Activated CD4-positive, alpha-beta T cell treated with anti-CD3 and anti-CD28 coated beads, Interleukin-2, amount 10 ng/mL, durations not matched to agents 24 days and 14 days (primary cell): ENCODE measurements around the gene PDGFC. TPM values are rescaled to one million over a fixed set of nuclear protein-coding genes. Genes with fewer than 3 reads are reported as not detected.

Experiments used
- DNase-seq: peaks from one replicate; pipeline ENCODE4 v3.0.0; 2022
- H3K27ac Mint-ChIP-seq: one replicate; pipeline ENCODE4 v1.8.0; 2022; ENCODE audit warnings: mild to moderate bottlenecking, mixed read lengths
- H3K27me3 Mint-ChIP-seq: one replicate; pipeline ENCODE4 v1.8.0; 2022; ENCODE audit warnings: mixed read lengths
- H3K36me3 Mint-ChIP-seq: one replicate; pipeline ENCODE4 v1.8.0; 2022; ENCODE audit warnings: low read depth, mild to moderate bottlenecking, mixed read lengths
- H3K4me1 Mint-ChIP-seq: one replicate; pipeline ENCODE4 v1.8.0; 2021; ENCODE audit warnings: mixed read lengths
- H3K4me3 Mint-ChIP-seq: one replicate; pipeline ENCODE4 v1.8.0; 2022; ENCODE audit warnings: mild to moderate bottlenecking, moderate library complexity, mixed read lengths
- H3K9me3 Mint-ChIP-seq: one replicate; pipeline ENCODE4 v1.8.0; 2021; ENCODE audit warnings: mixed read lengths
- intact Hi-C: fragments of 100-400 bp; cut with micrococcal nuclease; formaldehyde crosslinking; loops from one replicate; pipeline ENCODE4 v1.15.1; 2023
- total RNA-seq: library from RNA; stranded (reverse); gene quantifications from 2 replicates; pipeline ENCODE4 v1.2.3, GENCODE V29; 2022

Gene PDGFC
- total RNA-seq, 1 donor from 2014 or later: not detected

DNA sequence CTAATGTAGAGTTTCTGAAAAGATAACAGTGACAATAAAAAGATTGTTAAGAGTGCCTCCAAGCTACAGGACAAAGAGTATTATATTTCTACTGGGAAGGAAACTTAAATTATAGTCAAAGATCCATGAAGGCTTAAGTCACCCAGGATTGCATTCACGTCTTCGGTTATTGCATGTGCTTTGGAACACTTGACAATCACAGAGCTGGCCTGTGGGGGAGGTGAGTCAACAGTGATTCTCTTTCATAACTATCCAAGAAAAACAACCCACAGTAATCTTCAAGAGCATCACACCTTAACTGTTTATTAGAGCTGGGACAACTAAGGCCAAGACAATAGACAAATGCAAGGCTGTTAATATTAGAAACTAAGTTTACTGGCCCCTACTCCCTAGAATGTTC is 40.3 kb downstream of the PDGFC start:
- Mint-ChIP-seq H3K27me3 (no peaks in the 10 kb centered on the region), H3K4me1 (no peaks in the 10 kb centered on the region), H3K4me3 (no peak overlapping the region)

DNA sequence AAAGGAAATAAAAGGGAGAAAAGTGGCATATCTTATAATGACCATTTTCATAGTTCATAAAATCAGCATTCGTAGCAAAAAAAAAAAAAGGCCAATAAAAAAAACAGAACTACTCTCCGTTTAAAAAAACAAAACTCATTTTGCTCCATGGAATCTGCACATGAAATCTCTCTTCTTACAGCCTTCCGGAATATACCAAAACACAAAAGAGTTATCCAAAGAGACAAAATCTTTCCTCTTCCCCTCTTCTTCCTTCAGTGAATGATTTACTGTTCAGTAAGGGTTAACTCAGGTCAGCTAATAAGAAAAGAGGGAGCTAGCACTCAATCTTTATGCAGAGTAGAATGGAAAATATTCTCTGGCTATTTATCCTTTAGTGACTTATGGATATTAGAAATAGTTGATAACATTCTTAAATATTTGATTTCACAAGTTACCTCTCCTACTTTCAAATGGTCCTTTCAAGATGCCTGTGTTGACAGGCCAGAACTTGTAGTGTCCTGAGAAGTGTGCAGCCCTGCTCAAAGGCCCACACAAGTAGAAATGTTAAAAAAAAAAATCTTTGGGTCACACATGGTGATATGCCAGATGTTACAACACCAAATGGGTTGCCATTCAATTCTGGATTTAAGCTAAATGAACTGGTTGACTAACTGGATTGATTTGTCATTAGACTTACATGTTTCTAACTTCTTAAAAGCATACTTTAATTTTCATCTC is 42.1 kb downstream of the PDGFC start:
- Mint-ChIP-seq H3K36me3 (no peaks in the 10 kb centered on the region), H3K4me1 (no peaks in the 10 kb centered on the region), H3K27ac (no peak overlapping the region), H3K4me3 (no peak overlapping the region), H3K27me3 (no peaks in the 10 kb centered on the region), H3K9me3 (no peaks in the 10 kb centered on the region)
- DNase-seq: no peak
- intact Hi-C loops: no loop called here

More for the DNA sequence above, 40.3 kb downstream of the PDGFC start:
- intact Hi-C loops: no loop called here
- H3K27ac Mint-ChIP-seq: no peak overlapping the region
- no peaks in the 10 kb centered on the region for H3K9me3 Mint-ChIP-seq
- no peaks in the 10 kb centered on the region for H3K36me3 Mint-ChIP-seq
- DNase-seq: no peak

DNA sequence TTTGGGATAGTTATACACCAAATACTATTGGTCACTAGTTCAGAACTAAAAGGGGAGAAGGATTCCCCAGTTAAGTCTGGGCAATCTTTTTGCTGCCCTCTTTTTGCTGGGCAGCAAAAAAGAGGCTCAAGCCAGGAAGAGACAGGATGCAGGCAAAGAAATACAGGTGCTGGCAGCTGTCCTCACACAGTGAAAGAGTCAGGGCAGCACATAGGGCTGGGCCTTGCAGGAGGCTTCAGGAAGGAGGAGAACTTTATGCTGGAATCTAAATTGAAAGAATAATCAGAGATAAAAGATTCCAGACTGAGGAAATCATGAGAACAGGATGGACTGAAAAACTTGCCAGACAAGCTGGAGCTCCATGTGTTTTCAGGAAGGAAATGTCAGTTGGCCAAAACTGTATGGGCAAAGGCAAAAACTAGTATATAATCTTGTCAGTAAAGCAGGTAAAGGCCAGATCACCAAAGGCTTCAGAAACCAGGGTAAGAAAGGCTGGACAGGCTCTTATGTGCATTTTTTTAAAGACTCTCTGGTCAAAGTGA is 46.8 kb downstream of the PDGFC start:
- H3K4me1 Mint-ChIP-seq: no peaks in the 10 kb centered on the region
- no peak overlapping the region for H3K4me3 Mint-ChIP-seq
- intact Hi-C loops: no loop called here
- H3K9me3 Mint-ChIP-seq: peaks cover 2% of the 10 kb centered on the region
- no peaks in the 10 kb centered on the region for H3K36me3 Mint-ChIP-seq
- H3K27me3 Mint-ChIP-seq: no peaks in the 10 kb centered on the region
- H3K27ac Mint-ChIP-seq: no peak overlapping the region
- no peak for DNase-seq

DNA sequence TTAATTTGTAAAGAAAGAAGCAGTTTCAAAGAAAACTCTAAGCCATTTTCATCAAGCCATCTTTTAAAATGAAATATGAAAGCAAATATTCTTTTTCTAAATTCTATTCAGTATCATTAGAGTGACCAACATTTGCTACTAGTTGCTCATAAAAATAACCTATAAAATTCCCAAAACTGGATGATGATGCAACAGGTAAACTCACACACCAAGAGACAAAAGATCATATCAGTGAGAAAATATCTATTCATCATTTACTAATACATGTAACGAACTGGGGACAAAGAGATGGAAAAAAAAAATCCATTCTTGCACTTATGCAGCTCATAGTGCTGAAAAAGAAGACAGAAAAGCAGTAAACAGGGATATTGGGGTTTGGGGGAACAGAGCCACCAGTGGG is 48.1 kb downstream of the PDGFC start:
- no peaks in the 10 kb centered on the region for H3K4me1 Mint-ChIP-seq
- intact Hi-C loops: no loop called here
- no peak for DNase-seq
- H3K36me3 Mint-ChIP-seq: no peaks in the 10 kb centered on the region
- H3K9me3 Mint-ChIP-seq: peaks cover 3% of the 10 kb centered on the region
- no peak overlapping the region for H3K27ac Mint-ChIP-seq
- H3K4me3 Mint-ChIP-seq: no peak overlapping the region
- H3K27me3 Mint-ChIP-seq: no peaks in the 10 kb centered on the region

DNA sequence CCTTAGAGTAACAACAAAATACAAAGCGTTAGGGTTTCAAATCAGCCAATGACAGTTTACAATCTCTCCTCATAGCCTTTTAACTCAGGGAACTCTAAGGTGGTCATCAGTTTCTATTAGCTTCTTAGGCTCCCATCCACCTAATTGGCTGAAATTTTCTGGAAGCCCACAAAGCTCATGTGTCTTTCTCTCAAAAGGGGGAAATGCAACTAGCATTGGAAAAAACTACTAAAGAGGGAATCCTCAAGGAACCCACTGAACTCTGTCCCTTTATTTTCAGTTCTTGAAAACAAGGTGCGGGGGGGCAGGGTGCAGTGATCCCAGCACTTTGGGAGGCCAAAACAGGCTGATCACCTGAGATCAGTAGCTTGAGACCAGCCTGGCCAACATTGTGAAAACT is 56.4 kb downstream of the PDGFC start:
- no peak overlapping the region for H3K4me3 Mint-ChIP-seq
- H3K27ac Mint-ChIP-seq: no peak overlapping the region
- H3K27me3 Mint-ChIP-seq: no peaks in the 10 kb centered on the region
- peaks cover 3% of the 10 kb centered on the region for H3K9me3 Mint-ChIP-seq
- DNase-seq: no peak
- intact Hi-C loops: no loop called here
- H3K4me1 Mint-ChIP-seq: no peaks in the 10 kb centered on the region
- H3K36me3 Mint-ChIP-seq: no peaks in the 10 kb centered on the region

DNA sequence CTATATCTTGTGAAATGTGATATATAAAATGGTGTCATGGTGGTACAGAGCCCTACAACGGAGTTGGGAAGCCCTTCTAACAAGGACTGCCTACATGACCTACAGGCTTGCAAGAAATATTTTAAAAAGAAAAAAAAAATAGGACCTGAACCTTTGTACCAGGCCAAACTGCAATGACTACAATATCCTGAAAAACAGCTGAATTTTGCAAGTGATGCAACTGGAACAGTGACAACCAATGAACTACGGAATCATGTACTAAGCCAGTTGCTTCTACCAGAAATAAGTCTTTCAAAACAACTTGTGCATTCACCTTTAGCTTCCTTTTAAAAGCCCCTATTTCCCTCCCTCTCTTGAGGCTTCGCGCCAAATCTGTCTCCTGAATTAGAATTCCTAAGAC is 58.4 kb downstream of the PDGFC start:
- H3K9me3 Mint-ChIP-seq: no peaks in the 10 kb centered on the region
- H3K27ac Mint-ChIP-seq: no peak overlapping the region
- no peaks in the 10 kb centered on the region for H3K27me3 Mint-ChIP-seq
- no peak for DNase-seq
- intact Hi-C loops: no loop called here
- no peaks in the 10 kb centered on the region for H3K36me3 Mint-ChIP-seq
- H3K4me3 Mint-ChIP-seq: no peak overlapping the region
- H3K4me1 Mint-ChIP-seq: no peaks in the 10 kb centered on the region

DNA sequence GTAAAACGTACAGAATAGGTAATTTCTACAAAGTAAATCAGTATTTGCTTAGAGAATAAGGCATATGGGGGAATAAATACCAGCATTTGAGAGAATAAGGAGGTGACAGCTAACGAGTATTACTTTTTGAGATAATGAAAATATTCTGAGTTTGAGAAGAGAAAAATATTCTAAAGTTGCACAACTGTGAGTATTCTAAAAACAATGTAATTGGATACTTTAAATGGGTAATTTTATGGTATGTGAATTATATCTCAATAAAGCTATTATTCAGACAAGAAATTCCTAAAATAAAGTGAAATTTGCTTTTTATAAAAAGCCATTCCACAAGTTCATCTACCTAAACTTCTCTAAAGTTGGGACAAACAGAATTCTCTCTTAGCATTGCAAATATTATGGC is 62.6 kb downstream of the PDGFC start:
- no peak for DNase-seq
- no peaks in the 10 kb centered on the region for H3K27me3 Mint-ChIP-seq
- no peak overlapping the region for H3K27ac Mint-ChIP-seq
- no peaks in the 10 kb centered on the region for H3K36me3 Mint-ChIP-seq
- H3K9me3 Mint-ChIP-seq: no peaks in the 10 kb centered on the region
- intact Hi-C loops: no loop called here
- no peaks in the 10 kb centered on the region for H3K4me1 Mint-ChIP-seq
- H3K4me3 Mint-ChIP-seq: no peak overlapping the region

DNA sequence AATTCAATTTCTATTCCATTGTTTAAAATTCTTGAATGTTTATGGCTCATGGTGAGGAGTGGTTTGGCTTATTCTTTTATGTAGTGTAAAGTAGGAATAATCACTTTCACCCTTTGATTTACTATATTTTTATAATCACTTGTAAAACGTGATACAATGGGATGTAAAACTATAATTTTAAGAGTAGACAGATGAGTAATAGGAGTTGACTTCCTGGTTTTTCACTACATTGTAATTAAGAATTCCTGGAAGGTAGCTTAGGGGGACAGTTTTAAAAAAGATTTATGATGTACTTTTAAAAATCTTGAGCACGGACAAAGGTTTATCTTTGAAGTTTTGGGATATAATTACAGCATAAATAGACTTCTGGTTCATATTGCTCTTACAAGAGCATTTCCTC is 65.3 kb downstream of the PDGFC start:
- Mint-ChIP-seq H3K4me1 (no peaks in the 10 kb centered on the region), H3K27me3 (no peaks in the 10 kb centered on the region), H3K27ac (no peak overlapping the region), H3K36me3 (no peaks in the 10 kb centered on the region), H3K4me3 (no peak overlapping the region), H3K9me3 (no peaks in the 10 kb centered on the region)
- DNase-seq: no peak
- intact Hi-C loops: no loop called here

DNA sequence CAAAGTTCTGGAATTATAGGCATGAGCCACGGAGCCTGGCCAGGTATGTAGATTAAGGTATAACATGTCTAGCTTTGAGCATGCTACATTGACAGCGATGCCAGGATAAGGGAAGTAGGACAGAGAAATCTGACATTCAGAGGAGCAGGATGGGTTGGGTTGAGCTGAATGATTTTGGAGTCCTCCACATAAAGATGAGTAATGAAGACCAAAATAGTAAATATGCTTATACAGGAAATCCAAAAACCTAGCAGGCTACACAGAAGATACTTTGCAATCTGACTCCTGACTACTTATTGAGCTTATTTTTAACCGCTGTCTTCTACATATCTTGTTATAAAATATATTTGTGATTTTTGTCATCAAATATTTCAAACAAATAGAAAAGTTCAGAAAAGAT is 69.7 kb downstream of the PDGFC start:
- H3K4me3 Mint-ChIP-seq: no peak overlapping the region
- no peak for DNase-seq
- no peaks in the 10 kb centered on the region for H3K9me3 Mint-ChIP-seq
- no peak overlapping the region for H3K27ac Mint-ChIP-seq
- H3K4me1 Mint-ChIP-seq: no peaks in the 10 kb centered on the region
- H3K27me3 Mint-ChIP-seq: no peaks in the 10 kb centered on the region
- intact Hi-C loops: no loop called here
- no peaks in the 10 kb centered on the region for H3K36me3 Mint-ChIP-seq

DNA sequence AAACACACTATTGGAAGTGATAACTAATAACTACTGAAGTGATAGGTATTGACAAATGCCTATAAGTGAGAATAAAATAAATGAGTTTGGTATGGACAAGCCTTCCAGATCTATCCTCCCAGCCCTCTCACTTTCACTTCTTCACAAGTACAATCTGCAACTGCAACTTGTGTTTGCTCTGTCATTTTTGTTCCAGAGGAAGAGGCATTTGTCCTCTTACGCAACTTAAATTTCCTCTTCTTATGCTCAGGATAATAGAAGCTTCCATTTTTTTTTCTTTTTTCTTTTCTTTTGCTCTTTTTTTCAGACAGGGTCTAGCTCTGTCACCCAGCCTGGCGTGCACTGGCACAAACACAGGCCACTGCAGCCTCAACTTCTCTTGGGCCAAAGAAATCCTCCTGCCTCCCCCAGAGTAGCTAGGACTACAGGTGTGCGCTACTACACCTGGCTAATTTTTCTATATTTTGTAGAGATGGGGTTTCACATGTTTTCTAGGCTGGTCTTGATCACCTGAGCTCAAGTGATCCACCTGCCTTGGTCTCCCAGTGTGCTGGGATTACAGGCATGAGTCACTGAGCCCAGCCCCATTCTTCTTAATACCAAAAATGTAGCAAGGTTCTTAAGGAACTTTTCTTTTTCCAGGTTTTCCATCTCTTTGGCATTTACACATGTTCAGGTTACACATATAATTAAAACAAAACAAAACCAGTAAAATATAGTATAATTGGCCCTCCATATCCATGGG is 73.1 kb downstream of the PDGFC start:
- Mint-ChIP-seq H3K4me3 (no peak overlapping the region), H3K36me3 (no peaks in the 10 kb centered on the region), H3K4me1 (no peaks in the 10 kb centered on the region), H3K27me3 (no peaks in the 10 kb centered on the region), H3K27ac (no peak overlapping the region), H3K9me3 (no peaks in the 10 kb centered on the region)
- intact Hi-C loops: no loop called here
- no peak for DNase-seq

DNA sequence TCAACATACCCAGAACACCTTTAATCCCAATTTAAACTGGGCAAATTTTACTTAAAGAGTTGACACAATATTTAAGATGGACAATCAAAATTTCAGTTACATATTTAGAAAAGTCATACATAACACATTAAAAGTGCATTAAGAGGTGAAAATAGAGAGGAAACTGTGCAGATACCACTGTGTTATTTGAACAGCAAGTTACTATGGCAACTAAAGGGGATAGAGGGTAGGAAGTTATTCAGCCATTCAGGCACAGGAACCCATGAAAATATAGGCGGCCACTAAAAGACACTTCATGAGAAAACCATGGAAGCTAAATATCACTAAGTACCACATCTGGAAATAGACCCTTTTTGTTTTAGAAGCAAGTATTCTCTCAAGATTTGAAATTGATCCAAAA is 75.1 kb downstream of the PDGFC start:
- intact Hi-C loops: no loop called here
- no peak for DNase-seq
- H3K27me3 Mint-ChIP-seq: no peaks in the 10 kb centered on the region

DNA sequence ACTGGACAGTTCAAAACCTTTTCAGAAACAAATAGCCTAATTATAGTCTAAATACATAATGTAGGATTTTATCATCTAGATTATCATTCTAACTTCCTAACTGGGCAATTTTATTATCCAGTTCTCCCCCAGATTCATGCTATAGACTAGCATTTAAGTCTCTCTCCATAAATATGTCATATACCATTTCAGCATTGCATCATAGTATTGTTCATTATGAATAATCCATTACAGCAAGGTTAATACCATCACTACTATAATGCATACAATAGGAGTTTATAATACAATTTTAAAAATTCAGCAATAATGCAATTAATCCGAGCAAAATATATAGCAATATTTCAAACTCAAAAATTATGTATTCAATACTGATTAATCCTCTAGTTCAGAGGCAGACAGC is 77.4 kb downstream of the PDGFC start:
- Mint-ChIP-seq H3K27me3 (no peaks in the 10 kb centered on the region), H3K4me3 (no peak overlapping the region), H3K4me1 (no peaks in the 10 kb centered on the region), H3K36me3 (no peaks in the 10 kb centered on the region), H3K9me3 (no peaks in the 10 kb centered on the region), H3K27ac (no peak overlapping the region)
- DNase-seq: no peak
- intact Hi-C loops: no loop called here

More for the DNA sequence above, 75.1 kb downstream of the PDGFC start:
- Mint-ChIP-seq H3K4me3 (no peak overlapping the region), H3K27ac (no peak overlapping the region), H3K36me3 (no peaks in the 10 kb centered on the region), H3K4me1 (no peaks in the 10 kb centered on the region), H3K9me3 (no peaks in the 10 kb centered on the region)

DNA sequence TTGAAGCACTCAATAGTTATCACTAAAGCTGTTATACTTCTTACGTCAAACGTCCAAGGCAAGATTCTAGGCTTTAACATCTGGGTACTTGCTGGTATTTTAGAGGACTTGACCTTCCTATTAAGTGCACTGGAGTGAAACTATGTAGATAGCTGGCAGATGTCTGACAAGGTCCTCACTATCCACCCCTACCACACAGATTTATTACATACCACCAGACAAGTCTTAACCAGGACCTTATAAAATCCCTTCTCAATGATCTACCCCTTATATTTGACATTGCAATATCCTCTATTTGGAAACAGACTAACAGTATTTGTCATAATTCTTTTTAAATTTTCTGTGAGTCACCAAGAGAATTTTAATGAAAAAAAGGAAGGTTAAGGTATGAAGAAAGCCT is 78.8 kb downstream of the PDGFC start:
- no peaks in the 10 kb centered on the region for H3K9me3 Mint-ChIP-seq
- no peaks in the 10 kb centered on the region for H3K36me3 Mint-ChIP-seq
- intact Hi-C loops: no loop called here
- H3K27ac Mint-ChIP-seq: no peak overlapping the region
- no peak overlapping the region for H3K4me3 Mint-ChIP-seq
- H3K27me3 Mint-ChIP-seq: no peaks in the 10 kb centered on the region
- H3K4me1 Mint-ChIP-seq: no peaks in the 10 kb centered on the region
- DNase-seq: no peak

DNA sequence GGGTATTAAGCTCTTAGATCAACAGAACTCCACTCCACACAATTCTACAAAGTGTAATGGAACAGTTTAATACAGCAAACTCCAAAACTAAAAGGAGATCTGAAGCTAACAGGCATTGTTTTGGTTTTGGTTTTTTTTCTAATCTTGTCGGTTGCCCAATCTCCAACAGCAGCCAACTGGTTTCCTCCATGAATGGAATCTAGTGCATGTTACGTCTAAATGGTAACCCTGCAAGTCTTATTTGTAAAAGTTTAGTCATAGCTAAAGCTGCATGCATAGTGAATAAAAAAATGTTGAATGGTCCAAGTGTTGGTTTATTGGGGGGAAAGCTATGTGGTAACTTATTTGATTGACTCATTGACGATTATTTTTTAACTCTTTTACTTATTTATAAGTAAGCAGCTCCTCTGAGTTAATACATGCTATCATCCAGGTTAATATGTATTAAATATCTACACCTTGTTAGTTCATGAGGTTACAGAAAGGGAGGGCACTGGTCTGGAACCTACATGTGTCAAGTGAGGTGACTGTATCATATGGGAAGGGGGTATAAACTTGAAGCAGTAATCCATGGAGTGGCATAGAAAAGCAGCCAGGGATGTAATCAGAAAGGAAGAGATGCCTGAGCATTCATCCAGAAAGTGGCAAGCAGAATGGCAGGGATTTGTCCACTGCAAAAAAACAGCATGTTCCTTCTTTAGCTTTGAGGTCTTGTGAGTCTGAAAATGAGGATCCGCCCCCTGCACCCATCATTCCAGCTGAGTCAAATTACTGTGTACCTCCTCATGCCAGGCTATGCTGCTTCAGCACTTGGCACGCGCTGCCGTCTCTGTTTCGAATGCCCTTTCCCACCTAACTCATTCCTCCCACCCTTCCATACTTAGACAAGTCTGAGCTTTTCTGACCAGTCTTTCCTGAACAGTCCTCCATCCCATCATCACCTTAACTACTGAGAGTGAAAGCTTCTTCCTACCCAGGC is 81.7 kb downstream of the PDGFC start:
- no peak overlapping the region for H3K4me3 Mint-ChIP-seq
- no peaks in the 10 kb centered on the region for H3K9me3 Mint-ChIP-seq
- no peak overlapping the region for H3K27ac Mint-ChIP-seq
- intact Hi-C loops: no loop called here
- DNase-seq: no peak
- H3K36me3 Mint-ChIP-seq: no peaks in the 10 kb centered on the region
- no peaks in the 10 kb centered on the region for H3K27me3 Mint-ChIP-seq
- no peaks in the 10 kb centered on the region for H3K4me1 Mint-ChIP-seq
